CD14-positive monocyte (primary cell): ENCODE measurements around the gene STAT3. TPM values are rescaled to one million over a fixed set of nuclear protein-coding genes. Genes with fewer than 3 reads are reported as not detected.

ENCODE experiments used
- DNase-seq, 3 donors: peaks; one replicate each; pipeline ENCODE4 v3.0.0-alpha.2; 2011 to 2022
- H2AFZ ChIP-seq: 2 replicates; pipeline ENCODE4 v1.6.0; 2012; ENCODE audit warnings: mild to moderate bottlenecking, low read depth, low read length, inconsistent platforms; ENCODE audit not compliant: insufficient read depth, poor library complexity, severe bottlenecking
- H3K27ac ChIP-seq, 2 donors: 1 replicate in 1 of 2; 2 replicates in 1 of 2; pipeline ENCODE4 v1.5.1; 2012 to 2013; ENCODE audit warnings: low read length in 2 of 2, control low read depth in 1 of 2, inconsistent platforms in 1 of 2, low read depth in 1 of 2, mild to moderate bottlenecking in 1 of 2
- H3K27me3 ChIP-seq, 2 donors: one replicate each; pipeline versions ENCODE4 v1.6.0 to v1.6.1; 2011 to 2013; ENCODE audit warnings: low read length in 2 of 2; ENCODE audit not compliant: control insufficient read depth in 2 of 2, insufficient read depth in 2 of 2
- H3K36me3 ChIP-seq, 2 donors: replicated peaks in 1 of 2; 1 replicate in 1 of 2; 2 replicates in 1 of 2; pipeline versions ENCODE4 v1.5.1 to v1.6.1; 2012 to 2013; ENCODE audit warnings: low read length in 2 of 2, control low read depth in 1 of 2, inconsistent platforms in 1 of 2, mild to moderate bottlenecking in 1 of 2; ENCODE audit not compliant: insufficient read depth in 2 of 2, control insufficient read depth in 1 of 2
- H3K4me1 ChIP-seq, 2 donors: 1 replicate in 1 of 2; 2 replicates in 1 of 2; pipeline versions ENCODE4 v1.5.1 to v1.6.1; 2012 to 2013; ENCODE audit warnings: low read length in 2 of 2, control low read depth in 1 of 2, inconsistent platforms in 1 of 2, mild to moderate bottlenecking in 1 of 2, moderate library complexity in 1 of 2; ENCODE audit not compliant: insufficient read depth in 2 of 2, control insufficient read depth in 1 of 2
- H3K4me2 ChIP-seq: replicated peaks from 2 replicates; pipeline ENCODE3; 2012; ENCODE audit warnings: low read length, moderate library complexity, mild to moderate bottlenecking; ENCODE audit not compliant: poor library complexity, severe bottlenecking; ENCODE audit errors: extremely low read depth
- H3K4me3 ChIP-seq, 3 experiments: fragments of 200-600 bp in 1 of 3; sonication (generic) in 1 of 3; replicated peaks in 1 of 3; 1 replicate in 2 of 3; 2 replicates in 1 of 3; pipeline ENCODE4 v1.5.1; 2011 to 2013; ENCODE audit warnings: low read length in 3 of 3, mild to moderate bottlenecking in 3 of 3, control low read depth in 2 of 3, low read depth in 2 of 3, inconsistent platforms in 1 of 3, moderate library complexity in 1 of 3
- H3K79me2 ChIP-seq: 2 replicates; pipeline ENCODE4 v1.6.0; 2012; ENCODE audit warnings: mild to moderate bottlenecking, control low read depth, inconsistent platforms, low read length, moderate library complexity; ENCODE audit not compliant: insufficient read depth
- H3K9ac ChIP-seq: 2 replicates; pipeline ENCODE4 v1.6.0; 2017; ENCODE audit warnings: low read length, mild to moderate bottlenecking; ENCODE audit not compliant: insufficient read depth, poor library complexity, severe bottlenecking
- H3K9me3 ChIP-seq, 2 donors: replicated peaks in 1 of 2; 1 replicate in 1 of 2; 2 replicates in 1 of 2; pipeline versions ENCODE4 v1.5.1 to v1.6.1; 2012 to 2013; ENCODE audit warnings: low read length in 2 of 2, control low read depth in 1 of 2; ENCODE audit not compliant: control insufficient read depth in 1 of 2, insufficient read depth in 1 of 2
- H4K20me1 ChIP-seq: 2 replicates; pipeline ENCODE4 v1.6.0; 2012; ENCODE audit warnings: mild to moderate bottlenecking, low read length, control low read depth, moderate library complexity; ENCODE audit not compliant: insufficient read depth
- H3K27ac Mint-ChIP-seq, 7 donors: one replicate each; pipeline ENCODE4 v1.8.0; 2020; ENCODE audit warnings: mild to moderate bottlenecking in 7 of 7, mixed read lengths in 7 of 7, moderate library complexity in 6 of 7, inconsistent platforms in 2 of 7
- H3K27me3 Mint-ChIP-seq, 3 donors: one replicate each; pipeline ENCODE4 v1.8.0; 2021 to 2022; ENCODE audit warnings: low read depth in 3 of 3, mild to moderate bottlenecking in 3 of 3, mixed read lengths in 3 of 3, moderate library complexity in 3 of 3, inconsistent platforms in 1 of 3
- H3K36me3 Mint-ChIP-seq, 2 donors: one replicate each; pipeline ENCODE4 v1.8.0; 2020; ENCODE audit warnings: mixed read lengths in 2 of 2, inconsistent platforms in 1 of 2, mild to moderate bottlenecking in 1 of 2
- H3K4me1 Mint-ChIP-seq: one replicate; pipeline ENCODE4 v1.8.0; 2020; ENCODE audit warnings: mild to moderate bottlenecking, mixed read lengths
- H3K4me3 Mint-ChIP-seq, 2 donors: one replicate each; pipeline ENCODE4 v1.8.0; 2020; ENCODE audit warnings: mild to moderate bottlenecking in 2 of 2, mixed read lengths in 2 of 2, moderate library complexity in 1 of 2
- H3K9me3 Mint-ChIP-seq, 7 donors: one replicate each; pipeline ENCODE4 v1.8.0; 2020 to 2022; ENCODE audit warnings: mixed read lengths in 7 of 7, mild to moderate bottlenecking in 6 of 7, moderate library complexity in 6 of 7, inconsistent platforms in 2 of 7
- CTCF ChIP-seq: fragments of 200-600 bp; IDR thresholded peaks from one replicate; pipeline ENCODE4 v1.8.0; 2022; ENCODE audit warnings: antibody characterized with exemption, mild to moderate bottlenecking
- WGBS: methylation state at CpG from one replicate; pipeline ENCODE4 v1.1.5; 2013; ENCODE audit warnings: missing lambda C conversion rate; ENCODE audit not compliant: insufficient coverage; 5-methylcytosine and 5-hydroxymethylcytosine counted together
- intact Hi-C, 2 donors: fragments of 100-400 bp; cut with micrococcal nuclease; formaldehyde crosslinking; loops; one replicate each; pipeline versions ENCODE4 v1.15.0 to v1.15.1; 2023
- polyA plus RNA-seq, 3 donors: library from polyadenylated mRNA; depleted of rRNA in 1 of 3; unstranded in 2 of 3; stranded (reverse) in 1 of 3; fragments of 300-500 nt in 2 of 3; fragments of >200 nt in 1 of 3; fragmentation: Illumina TruSeq in 2 of 3; gene quantifications; 1 replicate in 2 of 3; 2 replicates in 1 of 3; pipeline ENCODE4 v1.2.3, GENCODE V29; 2012 to 2021

Gene STAT3
- polyA plus RNA-seq, 3 donors, result 73.0 to 155 (median 110) TPM

GRCh38 chr17:42410319-42410685 is 22.1 kb upstream of the STAT3 start:
- Histone ChIP-seq H3K4me2 (no peak overlapping the region), H3K36me3 (no peaks in the 10 kb centered on the region)
- H3K4me3 Mint-ChIP-seq, result no peak overlapping the region

GRCh38 chr17:42409523-42410318 is 21.5 kb upstream of the STAT3 start:
- H3K27me3 ChIP-seq, result no peaks in the 10 kb centered on the region
- Mint-ChIP-seq H3K36me3 (no peaks in the 10 kb centered on the region), H3K27ac (peak overlapping the region in 1 of 7 donors; percentile 59), H3K9me3 (peaks cover 0 to 2% (median 0%) of the 10 kb centered on the region in 7 donors), H3K4me1 (peaks cover 18% of the 10 kb centered on the region), H3K27me3 (peaks cover 4 to 16% (median 5%) of the 10 kb centered on the region in 3 donors), H3K4me3 (no peak overlapping the region)
- H3K36me3 ChIP-seq, result no peaks in the 10 kb centered on the region
- H2AFZ ChIP-seq, result no peak overlapping the region
- H3K27ac ChIP-seq, result no peak overlapping the region
- intact Hi-C loops, result no loop called here
- H3K4me2 ChIP-seq, result no peak overlapping the region
- no peaks in the 10 kb centered on the region for H3K9me3 ChIP-seq
- no peaks in the 10 kb centered on the region for H3K79me2 ChIP-seq
- no peak overlapping the region for H3K9ac ChIP-seq
- no peak overlapping the region for H3K4me3 ChIP-seq
- 66% methylated on average over 2 of the region's 5 CpGs for WGBS
- no peaks in the 10 kb centered on the region for H4K20me1 ChIP-seq
- DNase-seq, result peak in 1 of 3 donors; percentile 24
- peaks cover 17 to 19% of the 10 kb centered on the region in 2 donors for H3K4me1 ChIP-seq
- TF ChIP-seq CTCF, result no peak

More at GRCh38 chr17:42410319-42410685, 22.1 kb upstream of the STAT3 start:
- Histone ChIP-seq H3K9ac (no peak overlapping the region), H3K79me2 (no peaks in the 10 kb centered on the region), H4K20me1 (no peaks in the 10 kb centered on the region), H3K9me3 (no peaks in the 10 kb centered on the region), H2AFZ (no peak overlapping the region), H3K27me3 (no peaks in the 10 kb centered on the region), H3K4me3 (no peak overlapping the region), H3K27ac (no peak overlapping the region), H3K4me1 (peaks cover 22 to 25% of the 10 kb centered on the region in 2 donors)
- Mint-ChIP-seq H3K9me3 (peaks cover 0 to 3% (median 0%) of the 10 kb centered on the region in 7 donors), H3K27me3 (peaks cover 4 to 18% (median 7%) of the 10 kb centered on the region in 3 donors), H3K27ac (no peak overlapping the region), H3K4me1 (peaks cover 23% of the 10 kb centered on the region), H3K36me3 (no peaks in the 10 kb centered on the region)
- TF ChIP-seq CTCF, result no peak
- 100% methylated on average over 3 of the region's 5 CpGs for WGBS
- no peak for DNase-seq
- intact Hi-C loops, result no loop called here
